ENCODE data around the gene PRKD2.

PRKD2 gene

GRCh38 chr19:46726551-46726950, 9.6 kb upstream of the PRKD2 start:
- Histone ChIP-seq H3K9me3 (replicated peaks in 1 of 2; ENCODE audit: control insufficient read depth in 2 of 2, insufficient read depth in 1 of 2, low read depth in 1 of 2, low read length in 2 of 2) (peaks cover 0 to 2% of the 10 kb centered on the region in 2 donors), H3K23ac (ENCODE audit: low read depth, low read length, poor library complexity) (no peak overlapping the region), H3K4me2 (ENCODE audit: insufficient read depth, low read length, poor library complexity, severe bottlenecking) (no peak overlapping the region), H2BK5ac (ENCODE audit: low read length) (no peak overlapping the region), H3K27me3 (ENCODE audit: control insufficient read depth in 3 of 3, insufficient read depth in 3 of 3, low read depth in 1 of 3, low read length in 3 of 3) (no peaks in the 10 kb centered on the region), H3K14ac (ENCODE audit: low read length) (no peak overlapping the region), H2AFZ (ENCODE audit: low read length) (no peak overlapping the region), H3K4ac (ENCODE audit: low read length) (no peak overlapping the region), H2BK120ac (ENCODE audit: low read depth, low read length) (no peak overlapping the region), H2AK5ac (ENCODE audit: low read depth, low read length) (no peak overlapping the region), H2BK12ac (ENCODE audit: low read length) (no peak overlapping the region), H3K4me1 (ENCODE audit: control insufficient read depth in 2 of 2, insufficient read depth in 1 of 2, low read depth in 1 of 2, low read length in 2 of 2) (no peaks in the 10 kb centered on the region), H3K18ac (ENCODE audit: low read length) (no peak overlapping the region), H4K91ac (ENCODE audit: low read depth, low read length, poor library complexity) (no peak overlapping the region), H4K8ac (ENCODE audit: low read depth, low read length) (no peak overlapping the region), H3K27ac (replicated peaks; ENCODE audit: low read length) (no peak overlapping the region), H3K79me1 (ENCODE audit: low read depth, low read length) (peaks cover 11% of the 10 kb centered on the region), H3K4me3 (ENCODE audit: low read length in 2 of 2) (no peak overlapping the region), H3K36me3 (replicated peaks in 1 of 2; ENCODE audit: control insufficient read depth in 2 of 2, insufficient read depth in 2 of 2, low read length in 2 of 2) (peaks cover 93 to 100% of the 10 kb centered on the region in 2 donors), H2BK15ac (ENCODE audit: low read length) (no peak overlapping the region), H3K9ac (ENCODE audit: low read depth, low read length, poor library complexity) (peak overlapping the region; percentile 70)
- DNase-seq (ENCODE audit: low spot score), result no peak
- no CpG with 5 or more reads among the region's 10 CpGs for WGBS, 2 donors (ENCODE audit: extremely low coverage in 2 of 2, insufficient read length in 2 of 2, insufficient replicate concordance in 1 of 2)

GRCh38 chr19:46725859-46726393, 9.0 kb upstream of the PRKD2 start:
- Histone ChIP-seq H3K4me3 (ENCODE audit: low read length in 2 of 2) (no peak overlapping the region), H3K27ac (replicated peaks; ENCODE audit: low read length) (no peak overlapping the region), H3K18ac (ENCODE audit: low read length) (no peak overlapping the region), H3K36me3 (replicated peaks in 1 of 2; ENCODE audit: control insufficient read depth in 2 of 2, insufficient read depth in 2 of 2, low read length in 2 of 2) (peaks cover 92 to 100% of the 10 kb centered on the region in 2 donors), H3K79me1 (ENCODE audit: low read depth, low read length) (peaks cover 11% of the 10 kb centered on the region), H3K23ac (ENCODE audit: low read depth, low read length, poor library complexity) (peak overlapping the region; percentile 63), H4K8ac (ENCODE audit: low read depth, low read length) (no peak overlapping the region), H3K4me2 (ENCODE audit: insufficient read depth, low read length, poor library complexity, severe bottlenecking) (no peak overlapping the region), H3K9me3 (replicated peaks in 1 of 2; ENCODE audit: control insufficient read depth in 2 of 2, insufficient read depth in 1 of 2, low read depth in 1 of 2, low read length in 2 of 2) (no peaks in the 10 kb centered on the region), H3K4me1 (ENCODE audit: control insufficient read depth in 2 of 2, insufficient read depth in 1 of 2, low read depth in 1 of 2, low read length in 2 of 2) (no peaks in the 10 kb centered on the region), H3K27me3 (ENCODE audit: control insufficient read depth in 3 of 3, insufficient read depth in 3 of 3, low read depth in 1 of 3, low read length in 3 of 3) (no peaks in the 10 kb centered on the region), H2BK5ac (ENCODE audit: low read length) (no peak overlapping the region), H2BK15ac (ENCODE audit: low read length) (no peak overlapping the region), H2AK5ac (ENCODE audit: low read depth, low read length) (no peak overlapping the region), H3K4ac (ENCODE audit: low read length) (no peak overlapping the region), H2AFZ (ENCODE audit: low read length) (no peak overlapping the region), H4K91ac (ENCODE audit: low read depth, low read length, poor library complexity) (no peak overlapping the region), H2BK120ac (ENCODE audit: low read depth, low read length) (no peak overlapping the region), H3K9ac (ENCODE audit: low read depth, low read length, poor library complexity) (no peak overlapping the region), H3K14ac (ENCODE audit: low read length) (no peak overlapping the region), H2BK12ac (ENCODE audit: low read length) (no peak overlapping the region)
- DNase-seq (ENCODE audit: low spot score), result no peak
- WGBS, 2 donors (ENCODE audit: extremely low coverage in 2 of 2, insufficient read length in 2 of 2, insufficient replicate concordance in 1 of 2), result no CpG with 5 or more reads among the region's 9 CpGs

GRCh38 chr19:46725036-46725820, 8.3 kb upstream of the PRKD2 start:
- DNase-seq (ENCODE audit: low spot score), result no peak
- Histone ChIP-seq H3K79me1 (ENCODE audit: low read depth, low read length) (peaks cover 11% of the 10 kb centered on the region), H2AFZ (ENCODE audit: low read length) (no peak overlapping the region), H3K27me3 (ENCODE audit: control insufficient read depth in 3 of 3, insufficient read depth in 3 of 3, low read depth in 1 of 3, low read length in 3 of 3) (no peaks in the 10 kb centered on the region), H2AK5ac (ENCODE audit: low read depth, low read length) (no peak overlapping the region), H4K91ac (ENCODE audit: low read depth, low read length, poor library complexity) (no peak overlapping the region), H3K4me3 (ENCODE audit: low read length in 2 of 2) (no peak overlapping the region), H4K8ac (ENCODE audit: low read depth, low read length) (no peak overlapping the region), H3K23ac (ENCODE audit: low read depth, low read length, poor library complexity) (peak overlapping the region; percentile 63), H3K4ac (ENCODE audit: low read length) (no peak overlapping the region), H3K4me2 (ENCODE audit: insufficient read depth, low read length, poor library complexity, severe bottlenecking) (no peak overlapping the region), H3K27ac (replicated peaks; ENCODE audit: low read length) (no peak overlapping the region), H3K36me3 (replicated peaks in 1 of 2; ENCODE audit: control insufficient read depth in 2 of 2, insufficient read depth in 2 of 2, low read length in 2 of 2) (peaks cover 93 to 100% of the 10 kb centered on the region in 2 donors), H3K14ac (ENCODE audit: low read length) (no peak overlapping the region), H3K9ac (ENCODE audit: low read depth, low read length, poor library complexity) (no peak overlapping the region), H2BK15ac (ENCODE audit: low read length) (no peak overlapping the region), H2BK12ac (ENCODE audit: low read length) (no peak overlapping the region), H3K18ac (ENCODE audit: low read length) (no peak overlapping the region), H2BK120ac (ENCODE audit: low read depth, low read length) (no peak overlapping the region), H3K4me1 (ENCODE audit: control insufficient read depth in 2 of 2, insufficient read depth in 1 of 2, low read depth in 1 of 2, low read length in 2 of 2) (no peaks in the 10 kb centered on the region), H2BK5ac (ENCODE audit: low read length) (no peak overlapping the region), H3K9me3 (replicated peaks in 1 of 2; ENCODE audit: control insufficient read depth in 2 of 2, insufficient read depth in 1 of 2, low read depth in 1 of 2, low read length in 2 of 2) (no peaks in the 10 kb centered on the region)
- WGBS, 2 donors (ENCODE audit: extremely low coverage in 2 of 2, insufficient read length in 2 of 2, insufficient replicate concordance in 1 of 2), result no CpG with 5 or more reads among the region's 26 CpGs

- no CpG with 5 or more reads among the region's 20 CpGs for WGBS, 2 donors (ENCODE audit: extremely low coverage in 2 of 2, insufficient read length in 2 of 2, insufficient replicate concordance in 1 of 2)
- no peak overlapping the region for H4K8ac ChIP-seq (ENCODE audit: low read depth, low read length)
- H3K36me3 ChIP-seq (replicated peaks in 1 of 2; ENCODE audit: control insufficient read depth in 2 of 2, insufficient read depth in 2 of 2, low read length in 2 of 2), result peaks cover 89 to 99% of the 10 kb centered on the region in 2 donors
Measured at GRCh38 chr19:46724468-46724867, 7.6 kb upstream of the PRKD2 start.

More at GRCh38 chr19:46724468-46724867, 7.6 kb upstream of the PRKD2 start:
- no peak overlapping the region for H4K91ac ChIP-seq (ENCODE audit: low read depth, low read length, poor library complexity)
- no peaks in the 10 kb centered on the region for H3K27me3 ChIP-seq (ENCODE audit: control insufficient read depth in 3 of 3, insufficient read depth in 3 of 3, low read depth in 1 of 3, low read length in 3 of 3)
- H2BK5ac ChIP-seq (ENCODE audit: low read length), result peak overlapping the region; percentile 24
- no peak overlapping the region for H3K4ac ChIP-seq (ENCODE audit: low read length)
- H2AFZ ChIP-seq (ENCODE audit: low read length), result no peak overlapping the region
- H2BK15ac ChIP-seq (ENCODE audit: low read length), result no peak overlapping the region
- H3K27ac ChIP-seq (replicated peaks; ENCODE audit: low read length), result no peak overlapping the region
- H3K14ac ChIP-seq (ENCODE audit: low read length), result peak overlapping the region; percentile 82
- H3K9ac ChIP-seq (ENCODE audit: low read depth, low read length, poor library complexity), result no peak overlapping the region
- H3K4me2 ChIP-seq (ENCODE audit: insufficient read depth, low read length, poor library complexity, severe bottlenecking), result no peak overlapping the region
- peak overlapping the region; percentile 89 for H3K23ac ChIP-seq (ENCODE audit: low read depth, low read length, poor library complexity)
- peaks cover 11% of the 10 kb centered on the region for H3K79me1 ChIP-seq (ENCODE audit: low read depth, low read length)
- no peak overlapping the region for H3K18ac ChIP-seq (ENCODE audit: low read length)
- H2BK12ac ChIP-seq (ENCODE audit: low read length), result no peak overlapping the region
- no peaks in the 10 kb centered on the region for H3K9me3 ChIP-seq (replicated peaks in 1 of 2; ENCODE audit: control insufficient read depth in 2 of 2, insufficient read depth in 1 of 2, low read depth in 1 of 2, low read length in 2 of 2)
- H2BK120ac ChIP-seq (ENCODE audit: low read depth, low read length), result no peak overlapping the region
- H3K4me3 ChIP-seq (ENCODE audit: low read length in 2 of 2), result peak overlapping the region in 1 of 2 donors; percentile 61
- H2AK5ac ChIP-seq (ENCODE audit: low read depth, low read length), result no peak overlapping the region
- DNase-seq (ENCODE audit: low spot score), result no peak
- H3K4me1 ChIP-seq (ENCODE audit: control insufficient read depth in 2 of 2, insufficient read depth in 1 of 2, low read depth in 1 of 2, low read length in 2 of 2), result no peaks in the 10 kb centered on the region
